Skeletal muscle tissue (tissue), 4 donors: Measurements from ENCODE around the gene FBLIM1. TPM values are rescaled to one million over a fixed set of nuclear protein-coding genes. Genes with fewer than 3 reads are reported as not detected.
"Not testable (repeated sequence)": the region's sequence is repeated elsewhere in the genome, so short reads cannot be mapped to it uniquely, and the experiment has no call there.

Experiments
- H3K27ac ChIP-seq: one replicate; pipeline ENCODE4 v1.7.0; 2013; ENCODE audit warnings: mild to moderate bottlenecking, low read depth, low read length, inconsistent platforms
- H3K27me3 ChIP-seq, 3 donors: one replicate each; pipeline ENCODE4 v1.7.0; 2013; ENCODE audit warnings: low read length in 3 of 3; ENCODE audit not compliant: control insufficient read depth in 3 of 3, insufficient read depth in 3 of 3
- H3K36me3 ChIP-seq, 3 donors: one replicate each; pipeline ENCODE4 v1.7.0; 2013; ENCODE audit warnings: low read length in 3 of 3; ENCODE audit not compliant: control insufficient read depth in 3 of 3, insufficient read depth in 3 of 3
- H3K4me1 ChIP-seq, 3 donors: one replicate each; pipeline ENCODE4 v1.7.0; 2013; ENCODE audit warnings: low read length in 3 of 3, mild to moderate bottlenecking in 3 of 3; ENCODE audit not compliant: control insufficient read depth in 3 of 3, insufficient read depth in 3 of 3
- H3K4me3 ChIP-seq, 3 donors: one replicate each; pipeline ENCODE4 v1.7.0; 2013; ENCODE audit warnings: low read length in 3 of 3
- H3K9ac ChIP-seq, 3 donors: one replicate each; pipeline ENCODE4 v1.7.0; 2013; ENCODE audit warnings: low read length in 3 of 3, mild to moderate bottlenecking in 3 of 3, moderate library complexity in 2 of 3, low read depth in 1 of 3
- H3K9me3 ChIP-seq, 3 donors: one replicate each; pipeline ENCODE4 v1.7.0; 2013; ENCODE audit warnings: low read length in 3 of 3; ENCODE audit not compliant: control insufficient read depth in 3 of 3
- total RNA-seq: library from RNA; depleted of rRNA; stranded (reverse); fragments of >200 nt; gene quantifications from one replicate; pipeline ENCODE4 v1.2.3, GENCODE V29; 2014
- donor health status: Osteomylitis.

The FBLIM1 gene
- total RNA-seq, 1 donor from 2014 or later: 7.3 TPM

GRCh38 chr1:15826810-15827507, 68.4 kb downstream of the FBLIM1 start:
- Histone ChIP-seq H3K36me3 (peaks cover 0 to 2% (median 0%) of the 10 kb centered on the region in 3 donors), H3K27me3 (no peaks in the 10 kb centered on the region), H3K27ac (no peak overlapping the region), H3K9ac (no peak overlapping the region), H3K4me1 (peaks cover 0 to 3% (median 3%) of the 10 kb centered on the region in 3 donors), H3K9me3 (no peaks in the 10 kb centered on the region), H3K4me3 (no peak overlapping the region)

GRCh38 chr1:15827567-15827966, 69.0 kb downstream of the FBLIM1 start:
- H3K36me3 ChIP-seq, H3K27me3 ChIP-seq, H3K27ac ChIP-seq, H3K4me1 ChIP-seq, H3K4me3 ChIP-seq, H3K9me3 ChIP-seq, H3K9ac ChIP-seq: not testable (repeated sequence)

- not testable (repeated sequence) for H3K36me3 ChIP-seq, H3K27me3 ChIP-seq, H3K9me3 ChIP-seq, H3K9ac ChIP-seq, H3K4me1 ChIP-seq, H3K4me3 ChIP-seq, H3K27ac ChIP-seq
Observed at GRCh38 chr1:15828931-15829330, 70.3 kb downstream of the FBLIM1 start.

- H3K27ac ChIP-seq: peak overlapping the region; percentile 36
- H3K9me3 ChIP-seq: no peaks in the 10 kb centered on the region
- H3K9ac ChIP-seq: no peak overlapping the region
- peaks cover 0 to 2% (median 0%) of the 10 kb centered on the region in 3 donors for H3K36me3 ChIP-seq
- no peak overlapping the region for H3K4me3 ChIP-seq
- no peaks in the 10 kb centered on the region for H3K27me3 ChIP-seq
- peaks cover 3 to 13% (median 7%) of the 10 kb centered on the region in 3 donors for H3K4me1 ChIP-seq
Observed at GRCh38 chr1:15830258-15830657, 71.7 kb downstream of the FBLIM1 start.

GRCh38 chr1:15833069-15833679, 74.6 kb downstream of the FBLIM1 start:
- peaks cover 0 to 2% (median 0%) of the 10 kb centered on the region in 3 donors for H3K36me3 ChIP-seq
- H3K9me3 ChIP-seq: no peaks in the 10 kb centered on the region
- peaks cover 3 to 16% (median 6%) of the 10 kb centered on the region in 3 donors for H3K4me1 ChIP-seq
- H3K27ac ChIP-seq: peak overlapping the region; percentile 100
- no peaks in the 10 kb centered on the region for H3K27me3 ChIP-seq
- peak overlapping the region; percentile 98 to 100 (median 99) for H3K9ac ChIP-seq
- H3K4me3 ChIP-seq: peak overlapping the region; percentile 77 to 95 (median 93)

GRCh38 chr1:15833842-15834405, 75.3 kb downstream of the FBLIM1 start:
- no peaks in the 10 kb centered on the region for H3K27me3 ChIP-seq
- H3K9ac ChIP-seq: peak overlapping the region; percentile 98 to 100 (median 99)
- H3K4me1 ChIP-seq: peaks cover 3 to 16% (median 6%) of the 10 kb centered on the region in 3 donors
- peaks cover 0 to 2% (median 0%) of the 10 kb centered on the region in 3 donors for H3K36me3 ChIP-seq
- H3K27ac ChIP-seq: peak overlapping the region; percentile 100
- H3K9me3 ChIP-seq: no peaks in the 10 kb centered on the region
- peak overlapping the region; percentile 77 to 95 (median 93) for H3K4me3 ChIP-seq

- peak overlapping the region; percentile 100 for H3K27ac ChIP-seq
- H3K27me3 ChIP-seq: no peaks in the 10 kb centered on the region
- peak overlapping the region; percentile 99 to 100 (median 99) for H3K9ac ChIP-seq
- no peaks in the 10 kb centered on the region for H3K9me3 ChIP-seq
- H3K4me3 ChIP-seq: peak overlapping the region; percentile 77 to 95 (median 93)
- peaks cover 3 to 16% (median 6%) of the 10 kb centered on the region in 3 donors for H3K4me1 ChIP-seq
- peaks cover 0 to 2% (median 0%) of the 10 kb centered on the region in 3 donors for H3K36me3 ChIP-seq
Observed at GRCh38 chr1:15834406-15835204, 76.0 kb downstream of the FBLIM1 start.

- Histone ChIP-seq H3K4me1 (peaks cover 3 to 16% (median 6%) of the 10 kb centered on the region in 3 donors), H3K4me3 (peak overlapping the region; percentile 77 to 95 (median 93)), H3K36me3 (peaks cover 0 to 2% (median 0%) of the 10 kb centered on the region in 3 donors), H3K27ac (peak overlapping the region; percentile 100), H3K9me3 (no peaks in the 10 kb centered on the region), H3K9ac (peak overlapping the region; percentile 99 to 100 (median 99)), H3K27me3 (no peaks in the 10 kb centered on the region)
Observed at GRCh38 chr1:15835205-15835740, 76.7 kb downstream of the FBLIM1 start.

GRCh38 chr1:15835741-15836510, 77.3 kb downstream of the FBLIM1 start:
- Histone ChIP-seq H3K36me3 (peaks cover 0 to 2% (median 0%) of the 10 kb centered on the region in 3 donors), H3K27ac (peak overlapping the region; percentile 100), H3K4me1 (peaks cover 3 to 16% (median 6%) of the 10 kb centered on the region in 3 donors), H3K9me3 (no peaks in the 10 kb centered on the region), H3K27me3 (no peaks in the 10 kb centered on the region), H3K9ac (peak overlapping the region; percentile 99 to 100 (median 99)), H3K4me3 (peak overlapping the region; percentile 77 to 95 (median 93))
